T-helper 2 cell (primary cell): Measurements from ENCODE around the gene SMAP1.
A peak's percentile ranks its signal among the peaks of the same experiment; 100 is the strongest.
"Not testable (repeated sequence)": the region's sequence is repeated elsewhere in the genome, so short reads cannot be mapped to it uniquely, and the experiment has no call there.

Experiments used
- DNase-seq, 5 experiments: peaks; one replicate each; pipeline versions ENCODE4 v3.0.0 to v3.0.0-alpha.2; 2012 to 2022

SMAP1 gene

DNA sequence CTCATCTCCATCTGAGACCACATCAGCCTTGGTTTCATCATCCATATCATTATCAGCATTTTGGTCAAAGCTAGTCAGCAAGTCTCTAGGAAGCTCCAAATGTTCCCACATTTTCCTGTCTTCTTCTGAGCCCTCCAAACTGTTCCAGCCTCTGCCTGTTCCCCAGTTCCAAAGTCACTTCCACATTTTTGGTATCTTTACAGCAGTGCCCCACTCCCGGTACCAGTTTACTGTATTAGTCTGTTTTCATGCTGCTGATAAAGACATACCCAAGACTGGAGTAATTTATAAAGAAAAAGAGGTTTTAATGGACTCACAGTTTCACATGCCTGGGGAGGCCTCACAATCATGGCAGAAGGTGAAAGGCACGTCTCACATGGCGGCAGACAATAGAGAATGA, 74.8 kb downstream of the SMAP1 start:
- not testable (repeated sequence) for DNase-seq

DNA sequence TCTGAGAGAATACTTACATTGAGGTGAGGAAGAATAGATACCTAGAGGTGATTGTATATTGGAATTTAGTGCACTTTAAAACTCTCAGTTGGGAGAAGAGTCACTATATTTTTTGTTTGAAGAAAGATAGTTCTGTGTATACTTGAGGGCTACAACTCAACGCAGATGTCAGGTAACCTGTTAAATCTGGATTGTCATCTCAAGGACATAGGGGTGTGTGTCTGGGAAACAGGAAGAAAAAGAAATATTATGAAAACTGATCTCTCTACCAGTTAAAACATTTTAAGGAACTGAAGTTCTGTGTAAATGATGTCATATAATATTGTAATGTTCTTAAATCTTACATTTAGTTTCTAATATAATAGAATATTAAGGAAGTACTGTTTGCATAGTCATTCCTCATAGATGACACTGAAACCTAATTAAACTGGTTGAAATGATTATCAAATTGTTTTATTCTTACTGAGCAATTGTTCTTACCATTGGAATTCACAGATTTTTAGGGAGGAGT, 86.2 kb downstream of the SMAP1 start:
- DNase-seq: no peak

DNA sequence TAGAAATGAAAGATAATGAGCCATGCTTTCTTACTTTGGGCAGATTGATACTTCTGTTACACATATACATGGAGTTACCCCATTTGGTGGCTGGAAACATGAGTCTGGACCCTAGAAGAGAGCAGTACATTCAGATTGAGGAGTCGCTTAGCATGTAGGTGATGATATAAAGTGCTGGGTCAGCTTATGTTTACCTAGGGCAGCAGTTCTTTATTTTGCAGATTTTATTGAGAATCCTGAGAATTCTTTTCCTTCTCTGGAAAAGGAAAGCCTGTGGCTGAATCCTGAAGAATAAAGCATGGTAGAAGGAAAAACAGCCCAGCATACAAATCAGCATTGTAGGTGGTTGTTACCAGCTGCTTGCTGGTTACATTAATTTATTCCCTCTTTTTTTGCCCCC, 91.2 kb downstream of the SMAP1 start:
- no peak for DNase-seq

DNA sequence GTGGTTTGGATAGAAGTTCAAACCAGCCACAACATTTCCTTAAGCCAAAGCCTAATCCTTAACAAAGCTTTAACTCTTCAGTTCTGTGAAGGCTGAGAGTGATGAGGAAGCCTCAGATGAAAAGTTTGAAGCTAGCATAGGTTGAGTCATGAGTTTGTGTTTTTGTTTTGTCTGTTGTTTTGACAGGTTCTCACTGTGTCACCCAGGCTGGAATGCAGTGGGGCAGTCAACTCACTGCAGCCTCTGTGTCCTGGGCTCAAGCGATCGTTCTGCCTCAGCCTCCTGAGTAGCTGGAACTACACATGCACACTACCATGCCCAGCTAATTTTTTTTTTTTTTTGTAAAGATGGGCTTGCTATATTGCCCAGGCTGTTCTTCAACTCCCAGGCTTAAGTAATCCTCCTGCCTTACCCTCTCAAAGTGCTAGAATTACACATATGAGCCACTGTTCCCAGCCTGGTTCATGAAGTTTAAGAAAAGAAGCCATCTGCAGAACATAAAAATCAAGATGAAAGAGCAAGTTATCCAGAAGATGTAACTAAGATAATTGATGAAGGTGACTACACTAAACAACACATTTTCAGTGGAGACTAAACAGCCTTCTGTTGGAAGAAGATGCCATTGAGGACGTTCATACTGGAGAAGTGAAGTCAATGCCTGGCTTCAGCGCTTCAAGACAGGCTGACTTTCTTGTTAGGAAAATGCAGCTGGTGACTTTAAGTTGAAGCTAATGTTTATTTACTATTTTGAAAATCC, 96.2 kb downstream of the SMAP1 start:
- no peak for DNase-seq

DNA sequence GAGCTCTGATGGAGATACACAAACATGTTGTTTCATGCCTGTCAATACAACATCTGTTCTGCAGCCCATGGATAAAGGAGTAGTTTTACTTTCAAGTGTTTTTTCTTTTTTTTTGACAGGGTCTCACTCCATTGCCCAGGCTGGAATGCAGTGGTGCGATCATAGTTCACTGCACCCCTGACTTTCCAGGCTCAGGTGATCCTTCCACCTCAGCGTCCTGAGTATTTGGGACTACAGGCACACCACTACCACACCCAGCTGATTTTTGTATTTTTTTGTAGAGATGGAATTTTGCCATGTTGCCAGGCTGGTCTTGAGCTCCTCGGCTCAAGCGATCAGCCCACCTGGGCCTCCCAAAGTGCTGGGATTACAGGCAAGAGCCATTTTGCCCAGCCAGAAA, 97.0 kb downstream of the SMAP1 start:
- no peak for DNase-seq

DNA sequence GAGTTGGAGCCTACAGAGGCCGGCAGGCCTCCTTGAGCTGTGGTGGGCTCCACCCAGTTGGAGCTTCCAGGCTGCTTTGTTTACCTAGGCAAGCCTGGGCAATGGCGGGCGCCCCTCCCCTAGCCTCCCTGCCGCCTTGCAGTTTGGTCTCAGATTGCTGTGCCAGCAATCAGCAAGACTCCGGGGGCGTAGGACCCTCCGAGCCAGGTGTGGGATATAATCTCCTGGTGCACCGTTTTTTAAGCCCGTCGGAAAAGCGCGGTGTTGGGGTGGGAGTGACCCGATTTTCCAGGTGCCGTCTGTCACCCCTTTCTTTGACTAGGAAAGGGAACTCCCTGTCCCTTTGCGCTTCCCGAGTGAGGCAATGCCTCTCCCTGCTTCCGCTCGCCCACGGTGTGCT, 103.7 kb downstream of the SMAP1 start:
- not testable (repeated sequence) for DNase-seq

DNA sequence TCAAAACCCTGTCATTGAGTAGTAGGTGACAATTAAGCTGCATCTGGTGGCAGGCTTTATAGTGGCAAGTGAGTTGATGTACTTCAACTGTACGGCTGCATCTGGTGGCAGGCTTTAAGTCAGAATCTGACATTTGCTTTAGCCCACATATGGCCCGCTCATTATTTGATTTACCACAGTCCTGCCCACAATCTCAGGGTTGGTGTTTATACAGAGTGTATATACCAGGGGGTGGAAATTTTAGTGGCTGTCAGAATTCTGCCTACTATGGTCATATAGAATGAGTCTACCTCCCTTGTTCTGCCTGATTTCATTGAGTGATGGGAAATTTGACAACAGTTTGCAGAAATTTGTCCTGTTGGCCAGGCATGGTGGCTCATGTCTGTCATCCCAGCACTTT, 112.3 kb downstream of the SMAP1 start:
- peak in 1 of 5 experiments; percentile 27 for DNase-seq

DNA sequence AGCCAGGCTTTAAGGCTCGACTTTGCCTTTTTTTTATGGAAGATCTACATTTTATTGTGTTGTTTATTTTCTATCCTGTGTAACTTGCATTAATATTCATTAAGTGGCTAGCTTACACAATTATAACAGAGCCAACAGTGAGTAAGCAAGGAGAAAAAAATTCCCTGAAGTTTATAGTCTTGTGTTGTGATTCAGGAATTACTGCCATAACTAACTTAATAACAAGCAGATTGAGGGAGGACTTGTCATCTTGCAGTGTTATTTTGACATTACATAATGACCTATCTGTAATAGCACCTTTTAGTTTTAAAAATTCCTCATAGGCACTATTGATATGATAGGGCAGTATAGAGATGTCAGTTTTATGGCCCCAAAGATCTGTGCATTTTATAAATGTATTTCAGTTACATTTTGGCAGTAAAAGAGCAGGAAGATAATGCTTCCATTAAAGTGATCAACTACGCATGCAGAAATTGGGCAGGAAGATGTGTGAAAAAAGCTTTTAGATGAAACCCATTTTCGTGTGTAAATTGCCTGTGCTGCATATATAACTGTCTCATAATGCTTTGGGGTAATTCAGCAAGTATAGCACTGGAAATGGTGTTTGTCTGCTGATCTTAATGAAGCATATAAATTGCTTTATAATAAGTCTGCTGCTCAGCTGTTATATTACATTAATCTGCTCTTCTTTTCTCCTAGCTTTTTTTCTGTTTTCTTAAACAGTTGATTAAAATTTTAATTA, 123.0 kb downstream of the SMAP1 start:
- DNase-seq: no peak

DNA sequence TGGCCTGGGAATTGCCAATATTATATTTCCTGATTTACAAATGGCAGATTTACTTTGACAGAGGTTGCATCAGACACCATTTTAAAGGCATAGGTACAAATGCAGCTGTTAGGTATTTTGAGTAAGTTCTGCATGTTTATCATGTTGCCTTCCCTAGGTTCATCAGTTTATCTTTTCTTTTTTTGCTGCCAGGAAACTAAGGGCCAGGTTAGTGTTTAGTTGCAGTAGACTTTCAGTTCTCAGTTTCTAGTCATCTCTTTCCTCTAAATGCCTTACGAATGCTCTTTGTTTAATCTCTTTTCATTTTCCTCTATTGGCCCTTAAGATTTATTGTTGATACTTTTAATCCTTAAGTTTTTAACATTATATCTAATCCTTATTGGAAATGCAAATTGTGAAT, 129.9 kb downstream of the SMAP1 start:
- DNase-seq: peak in 1 of 5 experiments; percentile 32

DNA sequence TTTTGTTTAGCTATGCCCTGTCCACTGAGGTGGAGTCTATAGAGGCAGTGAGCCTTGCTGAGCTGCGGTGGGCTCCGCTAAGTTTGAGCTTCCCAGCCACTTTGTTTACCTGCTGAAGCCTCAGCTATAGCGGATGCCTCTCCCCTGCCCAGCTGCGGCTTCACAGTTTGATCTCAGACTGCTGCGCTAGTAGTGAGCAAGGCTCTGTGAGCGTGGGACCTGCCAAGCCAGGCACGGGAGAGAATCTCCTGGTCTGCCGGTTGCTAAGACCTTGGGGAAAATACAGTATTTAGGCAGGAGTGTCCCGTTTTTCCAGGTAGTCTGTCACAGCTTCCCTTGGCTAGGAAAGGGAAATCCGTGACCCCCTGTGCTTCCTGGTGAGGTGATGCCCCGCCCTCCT, 138.4 kb downstream of the SMAP1 start:
- DNase-seq: no peak

DNA sequence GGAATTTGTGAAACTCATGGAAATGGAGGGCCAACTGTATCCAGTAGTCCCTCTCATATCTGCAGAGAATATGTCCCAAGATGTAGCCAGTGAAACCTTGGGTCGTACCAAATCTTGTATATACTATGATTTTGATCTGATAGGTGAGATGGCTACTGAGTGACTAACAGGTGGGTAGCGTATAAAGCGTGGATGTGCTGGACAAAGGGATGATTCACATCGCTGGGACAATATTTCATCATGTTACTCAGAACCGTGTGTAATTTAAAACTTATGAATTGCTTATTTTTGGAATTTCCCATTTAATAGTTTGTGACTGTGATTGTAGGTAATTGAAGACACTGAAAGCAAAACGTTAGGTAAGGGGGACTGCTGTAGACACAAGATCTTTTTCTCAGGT, 144.1 kb downstream of the SMAP1 start:
- DNase-seq: no peak

DNA sequence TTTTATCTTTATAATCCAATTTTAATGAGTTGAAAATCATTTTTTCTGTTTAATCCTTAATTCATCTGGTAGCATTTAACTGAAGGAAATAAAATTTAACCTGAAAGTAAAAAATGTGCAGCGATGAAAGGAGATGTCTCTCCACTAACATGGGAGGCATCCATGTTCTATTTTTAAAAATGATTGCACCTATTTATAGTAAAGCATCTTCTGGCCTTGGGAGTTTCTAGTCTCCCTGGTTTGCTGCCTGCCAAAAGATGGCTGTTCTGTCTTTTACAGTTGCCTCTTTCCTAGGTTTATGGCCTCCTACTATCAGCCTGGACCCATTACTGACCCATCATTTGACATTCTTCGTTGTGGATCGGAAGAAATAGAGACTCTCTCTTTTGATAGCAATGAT, 146.2 kb downstream of the SMAP1 start:
- DNase-seq: no peak

DNA sequence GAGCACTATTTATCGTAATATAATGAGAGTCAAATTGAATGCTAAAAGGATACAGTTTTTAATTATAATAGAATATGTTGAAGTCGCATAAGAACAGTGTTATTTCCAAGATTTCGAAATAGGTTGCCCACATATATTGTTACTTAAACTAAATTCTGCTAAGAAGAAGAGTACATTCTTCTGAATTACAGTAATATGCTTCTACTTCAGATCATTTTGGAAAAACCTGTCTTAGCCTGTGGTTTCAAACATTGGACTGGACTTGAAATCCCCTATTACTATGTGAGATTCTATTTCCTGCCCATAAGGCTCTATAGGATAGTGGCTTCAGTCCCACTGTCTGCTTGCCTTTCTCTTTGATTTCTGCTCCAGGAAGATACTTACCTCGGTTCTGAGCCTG, 152.0 kb downstream of the SMAP1 start:
- no peak for DNase-seq

DNA sequence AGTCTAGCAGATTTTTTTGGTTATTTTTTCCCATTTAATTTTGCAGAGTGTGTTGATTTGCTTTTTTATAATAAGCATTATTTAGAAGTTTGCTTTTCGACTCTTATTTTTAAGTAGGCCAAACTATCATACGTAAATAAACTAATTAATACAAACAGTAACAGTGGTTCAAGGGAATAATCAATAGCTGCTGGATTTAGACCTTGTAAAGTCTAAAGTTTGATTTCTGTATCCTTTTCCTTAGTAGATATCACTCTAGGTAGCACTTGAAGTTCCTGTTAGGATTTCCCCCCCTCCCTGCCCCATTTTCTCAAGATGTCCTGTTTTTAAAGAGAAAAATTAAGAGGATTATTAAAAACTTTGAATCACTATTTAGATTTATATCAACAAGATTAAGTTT, 153.1 kb downstream of the SMAP1 start:
- DNase-seq: no peak

DNA sequence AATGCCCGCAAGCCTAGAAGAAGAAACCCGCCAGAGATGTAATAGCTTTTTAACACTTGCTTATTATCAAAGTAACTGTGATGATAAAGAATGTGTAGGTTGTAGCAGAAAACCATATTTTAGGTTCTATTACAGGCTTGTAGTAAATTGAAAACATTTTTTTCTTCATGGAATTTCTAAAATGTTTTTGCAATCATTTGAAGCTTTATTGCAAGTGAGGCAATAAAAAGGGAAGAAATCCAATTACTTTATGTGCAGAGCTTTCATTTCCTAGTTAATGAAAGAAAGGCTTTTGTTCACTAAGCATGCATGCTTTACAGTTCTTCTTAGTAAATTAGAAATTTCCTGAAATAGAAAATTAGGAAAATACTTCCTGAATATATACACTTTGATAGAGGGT, 154.1 kb downstream of the SMAP1 start:
- DNase-seq: no peak

DNA sequence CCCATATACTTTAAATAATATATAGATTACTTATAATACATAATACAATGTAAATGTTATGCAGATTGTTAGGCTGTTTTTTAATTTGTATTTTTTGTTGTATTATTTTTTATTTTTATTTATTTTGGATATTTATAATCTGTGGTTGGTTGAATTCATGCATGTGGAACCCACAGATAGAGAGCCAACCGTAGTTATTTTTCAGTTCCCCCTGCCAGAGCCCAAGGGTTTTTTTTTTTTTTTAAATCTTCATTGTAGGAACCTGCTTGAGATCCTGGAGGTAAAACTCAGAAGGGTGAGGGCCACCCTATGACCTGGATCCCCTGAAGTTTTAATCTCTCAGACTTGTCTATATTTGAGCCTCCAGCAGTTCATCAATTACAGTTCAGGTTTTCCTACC, 156.0 kb downstream of the SMAP1 start:
- DNase-seq: no peak

DNA sequence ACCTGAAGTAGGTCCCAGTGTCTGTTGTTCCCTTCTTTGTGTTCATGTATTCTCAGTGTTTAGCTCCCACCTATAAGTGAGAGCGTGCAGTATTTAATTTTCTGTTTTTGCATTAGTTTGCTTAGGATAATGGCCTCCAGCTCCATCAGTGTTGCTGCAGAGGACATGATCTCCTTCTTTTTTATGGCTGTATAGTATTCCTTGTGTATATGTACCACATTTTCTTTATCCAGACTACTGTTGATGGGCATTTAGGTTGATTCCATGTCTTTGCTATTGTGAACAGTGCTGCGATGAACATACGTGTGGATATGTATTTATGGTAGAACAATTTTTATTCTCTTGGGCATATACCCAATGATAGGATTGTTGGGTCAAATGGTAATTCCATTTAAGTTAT, 163.7 kb downstream of the SMAP1 start:
- no peak for DNase-seq

DNA sequence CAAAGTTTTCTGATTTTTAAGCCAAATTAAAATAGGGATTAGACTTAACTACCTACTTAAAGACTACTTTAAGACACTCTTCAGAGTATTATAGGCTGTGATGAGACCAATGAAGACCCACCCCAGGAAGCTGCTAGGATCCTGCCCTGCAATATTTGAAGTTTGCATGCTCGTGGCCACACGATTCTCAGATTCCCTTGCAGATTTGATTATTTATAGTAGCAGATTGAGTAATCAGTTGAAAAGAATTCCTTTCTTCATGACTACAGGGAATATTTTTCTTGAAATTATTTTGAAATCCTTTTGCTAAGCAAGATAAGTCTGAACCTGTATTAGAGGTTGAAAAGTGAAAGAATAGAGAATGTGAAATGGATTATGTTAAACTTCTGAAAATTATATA, 166.8 kb downstream of the SMAP1 start:
- DNase-seq: no peak

DNA sequence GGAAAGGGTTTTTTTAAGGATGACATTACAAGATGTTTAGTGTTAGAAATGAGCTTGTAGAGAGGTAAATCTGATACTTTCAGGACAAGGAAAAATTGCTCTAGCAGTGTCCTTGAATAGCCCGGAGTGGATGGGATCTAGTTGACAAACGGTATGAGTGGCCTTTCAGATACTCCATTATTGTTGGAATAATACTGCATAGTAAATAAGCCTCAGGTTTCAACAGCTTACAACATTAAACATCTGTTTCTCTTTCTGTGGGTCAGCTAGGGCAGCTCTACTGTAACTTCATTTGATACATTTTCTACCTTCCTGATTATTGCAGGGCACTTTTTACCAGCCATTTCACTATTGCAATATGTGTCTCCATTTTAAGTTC, 171.2 kb downstream of the SMAP1 start:
- DNase-seq: no peak

DNA sequence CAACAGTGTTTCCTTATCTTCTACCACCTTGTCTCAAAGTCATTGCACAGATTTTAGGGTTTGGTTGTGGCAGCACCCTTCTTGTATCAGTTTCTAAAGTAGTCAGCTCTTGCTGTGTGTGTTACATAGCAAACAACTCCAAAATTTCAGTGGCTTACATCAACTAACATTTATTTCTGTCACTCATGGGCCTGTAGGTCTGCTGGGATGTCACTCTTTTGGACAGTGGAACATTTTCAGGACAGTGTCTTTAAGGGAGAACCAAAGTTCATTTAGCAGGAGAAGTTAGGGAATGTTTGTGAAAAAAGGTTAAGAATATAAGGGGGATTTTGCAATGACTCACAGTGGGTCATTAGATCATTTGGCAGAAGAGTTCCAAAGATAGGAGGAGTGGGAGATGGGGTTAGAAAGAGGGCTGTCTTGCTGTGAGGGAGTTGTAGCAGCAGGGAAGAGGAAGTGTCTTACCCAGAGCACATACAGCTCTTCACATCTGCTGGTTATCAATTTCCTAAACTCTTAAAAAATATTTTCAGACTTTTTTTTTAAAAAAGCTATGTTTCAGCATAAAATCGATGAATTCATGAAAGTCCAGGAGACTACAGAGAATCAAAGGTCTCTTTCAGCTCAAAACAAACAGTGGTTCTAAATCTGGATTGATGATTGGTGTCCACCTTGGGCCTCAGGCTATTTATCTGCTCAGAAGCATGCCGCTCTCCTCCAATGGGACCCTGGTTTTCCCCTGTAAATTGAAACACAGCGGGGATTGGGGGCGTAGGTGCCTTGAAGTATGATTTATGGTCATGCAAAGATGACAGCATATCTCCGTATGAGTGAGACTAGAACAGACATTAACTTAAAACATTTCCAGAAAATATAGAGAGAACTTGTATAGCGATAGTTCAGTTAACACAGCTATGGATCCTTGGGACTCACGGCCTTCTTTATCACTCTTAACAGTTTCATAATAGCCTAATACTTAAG, 171.9 kb downstream of the SMAP1 start:
- DNase-seq: peak in 1 of 5 experiments; percentile 7

DNA sequence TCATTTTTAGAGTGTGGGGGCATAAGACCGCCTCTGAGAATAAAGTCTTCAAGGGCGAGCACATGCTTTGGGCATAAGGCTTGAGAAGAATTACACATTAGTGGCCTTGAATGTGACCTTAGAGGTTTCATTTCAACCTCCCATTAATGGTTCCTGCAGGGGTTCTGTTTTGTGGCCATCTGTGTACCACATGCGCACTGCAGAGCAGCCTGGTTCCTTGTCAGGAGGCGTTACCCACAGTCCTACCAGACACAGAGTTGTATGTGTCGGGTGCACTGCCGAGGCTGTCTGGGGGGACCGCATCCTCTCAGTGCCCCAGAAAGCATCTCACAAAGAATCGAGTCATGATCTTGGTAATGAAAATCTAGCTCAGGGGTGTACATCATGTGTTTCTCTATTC, 173.4 kb downstream of the SMAP1 start:
- DNase-seq: no peak

DNA sequence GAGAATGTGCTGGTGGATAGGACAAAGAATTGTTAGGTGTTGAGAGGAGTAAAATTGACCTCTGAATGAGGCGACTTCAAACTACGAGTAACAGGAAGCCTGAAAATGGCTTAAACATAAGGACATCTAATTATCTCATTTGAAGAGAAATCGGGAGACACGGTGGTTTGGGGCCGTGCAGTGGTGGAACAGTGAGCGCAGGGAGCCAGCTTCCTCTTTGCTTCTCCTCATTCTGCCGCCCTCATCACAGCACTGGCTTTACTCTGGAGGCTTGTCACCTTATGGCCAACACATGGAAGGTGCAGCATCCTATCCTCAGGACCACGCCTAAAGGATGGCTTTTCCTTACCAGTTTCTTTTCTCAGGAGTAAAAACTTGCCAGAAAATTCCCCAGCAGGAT, 174.9 kb downstream of the SMAP1 start:
- no peak for DNase-seq

DNA sequence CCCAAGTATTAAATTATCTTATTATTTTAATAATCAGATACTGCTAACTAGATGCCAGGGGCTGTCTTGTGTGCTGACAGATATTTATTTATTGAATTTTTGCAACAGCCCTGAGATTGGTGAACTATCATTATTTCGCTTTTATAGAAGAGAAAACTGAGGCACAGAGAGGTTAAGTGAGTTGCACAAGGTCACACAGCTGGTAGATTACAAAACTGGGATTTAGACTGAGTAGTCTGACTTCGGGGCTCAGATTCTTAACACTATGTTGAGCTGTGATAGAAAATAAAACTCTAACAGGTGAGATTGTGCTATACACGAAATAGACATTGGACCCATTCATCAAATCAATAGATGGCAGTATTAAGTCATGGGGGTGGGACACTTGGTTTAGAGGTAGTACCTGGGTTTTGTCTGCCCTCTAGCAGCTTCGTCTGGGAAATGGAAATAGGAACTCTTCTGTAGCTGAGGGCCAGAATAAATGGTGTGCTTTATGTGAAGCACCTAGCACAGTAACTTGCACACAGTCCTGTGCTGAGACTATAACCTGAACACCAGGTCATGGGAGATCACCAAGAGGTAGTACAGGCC, 175.7 kb downstream of the SMAP1 start:
- no peak for DNase-seq
